Measurements from ENCODE around the gene FAM98B. TPM values are rescaled to one million over a fixed set of nuclear protein-coding genes. Genes with fewer than 3 reads are reported as not detected.

Gene FAM98B
- total RNA-seq, 6 experiments from 2014 or later, result 30.8 to 44.9 (median 40.1) TPM

- TF ChIP-seq CTCF (IDR thresholded peaks at IDR 0.05), result no peak
- no peaks in the 10 kb centered on the region for H3K36me3 Mint-ChIP-seq (ENCODE audit: low read depth)
- H3K4me3 Mint-ChIP-seq, result peak overlapping the region; percentile 47
- H3K27me3 Mint-ChIP-seq (ENCODE audit: insufficient read depth), result no peaks in the 10 kb centered on the region
- H3K4me1 Mint-ChIP-seq (ENCODE audit: low read depth), result peaks cover 32% of the 10 kb centered on the region
- H3K9me3 Mint-ChIP-seq, result no peaks in the 10 kb centered on the region
- no peak overlapping the region for H3K27ac Mint-ChIP-seq
- DNase-seq, result no peak
Measured at GRCh38 chr15:38461066-38461833, 7.3 kb downstream of the FAM98B start.

DNA sequence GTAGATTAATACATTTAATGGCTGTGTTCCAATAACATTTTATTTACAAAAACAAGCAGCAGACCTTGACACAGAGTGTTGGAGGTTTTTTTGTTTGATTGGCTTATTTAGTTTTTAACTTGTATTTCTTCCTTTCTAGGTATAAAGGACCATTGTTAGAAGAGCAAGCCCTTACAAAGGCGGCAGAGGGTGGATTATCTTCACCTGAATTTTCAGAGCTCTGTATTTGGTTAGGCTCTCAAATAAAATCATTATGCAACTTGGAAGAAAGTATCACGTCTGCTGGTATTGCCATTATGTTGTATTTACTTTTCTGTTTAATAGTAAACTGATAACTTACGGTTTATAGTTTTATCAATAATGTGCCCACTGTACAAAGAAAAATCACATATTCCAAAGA, 10.0 kb downstream of the FAM98B start:
- DNase-seq, result no peak
- Mint-ChIP-seq H3K27me3 (ENCODE audit: insufficient read depth) (no peaks in the 10 kb centered on the region), H3K4me1 (ENCODE audit: low read depth) (peaks cover 26% of the 10 kb centered on the region), H3K9me3 (no peaks in the 10 kb centered on the region), H3K36me3 (ENCODE audit: low read depth) (no peaks in the 10 kb centered on the region), H3K4me3 (no peak overlapping the region), H3K27ac (no peak overlapping the region)
- TF ChIP-seq CTCF (IDR thresholded peaks at IDR 0.05), result no peak

DNA sequence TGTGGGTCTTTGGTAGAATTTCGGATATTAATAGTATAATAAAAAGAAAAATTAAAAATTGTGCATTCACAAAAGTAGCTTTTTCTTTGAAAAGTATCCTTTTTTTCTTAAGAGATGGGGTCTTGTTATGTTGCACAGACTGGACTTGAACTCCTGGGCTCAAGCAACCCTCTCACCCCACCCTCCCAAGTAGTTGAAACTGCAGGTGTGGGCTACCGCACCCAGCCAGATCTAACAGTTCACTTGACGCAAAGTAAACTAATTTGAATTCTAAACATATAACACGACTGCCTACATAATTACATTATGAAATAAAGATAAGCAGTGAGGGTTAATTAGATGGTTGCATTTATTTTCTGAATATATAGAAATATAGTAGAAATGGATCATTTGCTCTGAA, 10.7 kb downstream of the FAM98B start:
- H3K36me3 Mint-ChIP-seq (ENCODE audit: low read depth), result no peaks in the 10 kb centered on the region
- H3K27me3 Mint-ChIP-seq (ENCODE audit: insufficient read depth), result no peaks in the 10 kb centered on the region
- DNase-seq, result no peak
- peaks cover 24% of the 10 kb centered on the region for H3K4me1 Mint-ChIP-seq (ENCODE audit: low read depth)
- TF ChIP-seq CTCF (IDR thresholded peaks at IDR 0.05), result no peak
- H3K27ac Mint-ChIP-seq, result no peak overlapping the region
- no peaks in the 10 kb centered on the region for H3K9me3 Mint-ChIP-seq
- no peak overlapping the region for H3K4me3 Mint-ChIP-seq

DNA sequence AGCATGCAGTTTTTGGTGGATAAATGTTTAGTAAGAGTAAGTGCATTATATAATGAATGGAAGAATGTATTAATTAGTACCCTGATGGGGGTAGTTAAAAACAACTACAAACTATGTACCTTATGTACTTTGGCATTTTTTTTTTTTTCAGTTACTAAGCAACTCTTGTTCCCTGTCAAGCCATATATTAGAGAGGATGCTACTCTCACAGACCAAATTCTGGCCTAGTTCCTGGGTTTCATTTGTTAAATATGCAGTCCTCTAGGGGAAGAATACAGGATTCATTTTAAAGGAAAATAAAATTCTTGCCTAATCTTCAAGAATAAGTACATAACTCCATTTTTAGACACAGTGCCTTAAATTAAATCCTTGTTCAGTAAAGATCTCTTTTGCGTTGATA, 16.9 kb downstream of the FAM98B start:
- H3K4me3 Mint-ChIP-seq, result no peak overlapping the region
- peaks cover 5% of the 10 kb centered on the region; the same call in 1 of the 2 replicates for H3K36me3 Mint-ChIP-seq (ENCODE audit: low read depth)
- H3K9me3 Mint-ChIP-seq, result no peaks in the 10 kb centered on the region
- peaks cover 23% of the 10 kb centered on the region for H3K4me1 Mint-ChIP-seq (ENCODE audit: low read depth)
- no peak for DNase-seq
- TF ChIP-seq CTCF (IDR thresholded peaks at IDR 0.05), result no peak
- peak overlapping the region; percentile 45 for H3K27ac Mint-ChIP-seq
- no peaks in the 10 kb centered on the region for H3K27me3 Mint-ChIP-seq (ENCODE audit: insufficient read depth)

GRCh38 chr15:38471974-38472373, 18.0 kb downstream of the FAM98B start:
- no peak overlapping the region for H3K4me3 Mint-ChIP-seq
- peaks cover 23% of the 10 kb centered on the region for H3K4me1 Mint-ChIP-seq (ENCODE audit: low read depth)
- peaks cover 9% of the 10 kb centered on the region; the same call in 1 of the 2 replicates for H3K36me3 Mint-ChIP-seq (ENCODE audit: low read depth)
- H3K9me3 Mint-ChIP-seq, result no peaks in the 10 kb centered on the region
- H3K27me3 Mint-ChIP-seq (ENCODE audit: insufficient read depth), result no peaks in the 10 kb centered on the region
- DNase-seq, result no peak
- no peak for TF ChIP-seq CTCF (IDR thresholded peaks at IDR 0.05)
- no peak overlapping the region for H3K27ac Mint-ChIP-seq

Measured in HFFc6 (cell line).